Naive thymus-derived CD4-positive, alpha-beta T cell (primary cell): Measurements from ENCODE around the gene KNDC1. TPM values are rescaled to one million over a fixed set of nuclear protein-coding genes. Genes with fewer than 3 reads are reported as not detected.
A peak's percentile ranks its signal among the peaks of the same experiment; 100 is the strongest.

Experiments used
- ATAC-seq: fragments of 150-1000 bp; cut with Tn5 transposase; 2 replicates; pipeline ENCODE4 v1.10.0; 2021; ENCODE audit warnings: mild to moderate bottlenecking, moderate library complexity
- CTCF ChIA-PET: fragments of 350-600 bp; sonication (Branson Sonifier 250); formaldehyde crosslinking; loops from one replicate; lab custom pipeline; 2021; ENCODE audit warnings: antibody characterized with exemption; lab: Charles Lee
- POLR2A ChIA-PET: fragments of 350-600 bp; sonication (Branson Sonifier 250); formaldehyde crosslinking; loops from one replicate; lab custom pipeline; 2021; ENCODE audit warnings: antibody characterized with exemption, inconsistent platforms; lab: Charles Lee
- DNase-seq, 9 donors: peaks; one replicate each; pipeline versions ENCODE4 v3.0.0 to v3.0.0-alpha.2; 2020 to 2022; ENCODE audit warnings: mixed read lengths in 1 of 9
- H3K27ac ChIP-seq: one replicate; pipeline ENCODE4 v1.7.0; 2013; ENCODE audit warnings: mild to moderate bottlenecking, low read depth, low read length, moderate library complexity
- H3K27me3 ChIP-seq, 2 donors: one replicate each; pipeline ENCODE4 v1.7.0; 2013; ENCODE audit warnings: low read length in 2 of 2, mild to moderate bottlenecking in 2 of 2, moderate library complexity in 2 of 2; ENCODE audit not compliant: control insufficient read depth in 2 of 2, insufficient read depth in 2 of 2
- H3K36me3 ChIP-seq, 3 experiments: 1 replicate in 2 of 3; 2 replicates in 1 of 3; pipeline ENCODE4 v1.7.0; 2013; ENCODE audit warnings: low read length in 3 of 3, mild to moderate bottlenecking in 3 of 3, moderate library complexity in 1 of 3; ENCODE audit not compliant: insufficient read depth in 3 of 3, control insufficient read depth in 2 of 3
- H3K4me1 ChIP-seq, 2 donors: one replicate each; pipeline ENCODE4 v1.7.0; 2013; ENCODE audit warnings: low read length in 2 of 2, mild to moderate bottlenecking in 2 of 2, moderate library complexity in 1 of 2; ENCODE audit not compliant: control insufficient read depth in 2 of 2, insufficient read depth in 2 of 2
- H3K4me3 ChIP-seq: 2 replicates; pipeline ENCODE4 v1.7.0; 2013; ENCODE audit warnings: mild to moderate bottlenecking, low read length
- H3K9me3 ChIP-seq, 3 experiments: 1 replicate in 2 of 3; 2 replicates in 1 of 3; pipeline ENCODE4 v1.7.0; 2013; ENCODE audit warnings: low read length in 3 of 3; ENCODE audit not compliant: control insufficient read depth in 2 of 3
- H3K27ac Mint-ChIP-seq, 9 donors: one replicate each; pipeline ENCODE4 v1.8.0; 2020 to 2022; ENCODE audit warnings: mixed read lengths in 9 of 9, mild to moderate bottlenecking in 8 of 9, moderate library complexity in 5 of 9, inconsistent platforms in 2 of 9
- H3K27me3 Mint-ChIP-seq, 5 donors: one replicate each; pipeline ENCODE4 v1.8.0; 2021 to 2022; ENCODE audit warnings: mixed read lengths in 5 of 5, mild to moderate bottlenecking in 1 of 5
- H3K36me3 Mint-ChIP-seq, 5 donors: one replicate each; pipeline ENCODE4 v1.8.0; 2020 to 2022; ENCODE audit warnings: mixed read lengths in 5 of 5, mild to moderate bottlenecking in 3 of 5, inconsistent platforms in 1 of 5
- H3K4me1 Mint-ChIP-seq, 7 donors: one replicate each; pipeline ENCODE4 v1.8.0; 2020 to 2022; ENCODE audit warnings: mixed read lengths in 7 of 7, mild to moderate bottlenecking in 3 of 7, inconsistent platforms in 1 of 7
- H3K4me3 Mint-ChIP-seq, 10 donors: one replicate each; pipeline ENCODE4 v1.8.0; 2020 to 2022; ENCODE audit warnings: mild to moderate bottlenecking in 10 of 10, mixed read lengths in 10 of 10, moderate library complexity in 6 of 10, inconsistent platforms in 2 of 10
- H3K9me3 Mint-ChIP-seq, 11 donors: one replicate each; pipeline ENCODE4 v1.8.0; 2020 to 2022; ENCODE audit warnings: mixed read lengths in 11 of 11, mild to moderate bottlenecking in 4 of 11, inconsistent platforms in 1 of 11, moderate library complexity in 1 of 11
- intact Hi-C, 2 donors: fragments of 100-400 bp; cut with micrococcal nuclease; formaldehyde crosslinking; loops; one replicate each; pipeline ENCODE4 v1.15.1; 2023
- polyA plus RNA-seq, 2 donors: library from polyadenylated mRNA; unstranded; fragments of 300-500 nt; fragmentation: Illumina TruSeq; gene quantifications; one replicate each; pipeline ENCODE4 v1.2.3, GENCODE V29; 2021
- total RNA-seq, 6 experiments: library from RNA in 5 of 6; stranded (reverse) in 5 of 6; gene quantifications; 1 replicate in 5 of 6; 2 replicates in 1 of 6; pipeline ENCODE4 v1.2.3 and lab custom pipeline; 2021 to 2026

KNDC1 gene
- total and polyA plus RNA-seq, 7 experiments from 2014 or later = 0.05 to 3.6 (median 0.60) TPM; not detected in 3

DNA sequence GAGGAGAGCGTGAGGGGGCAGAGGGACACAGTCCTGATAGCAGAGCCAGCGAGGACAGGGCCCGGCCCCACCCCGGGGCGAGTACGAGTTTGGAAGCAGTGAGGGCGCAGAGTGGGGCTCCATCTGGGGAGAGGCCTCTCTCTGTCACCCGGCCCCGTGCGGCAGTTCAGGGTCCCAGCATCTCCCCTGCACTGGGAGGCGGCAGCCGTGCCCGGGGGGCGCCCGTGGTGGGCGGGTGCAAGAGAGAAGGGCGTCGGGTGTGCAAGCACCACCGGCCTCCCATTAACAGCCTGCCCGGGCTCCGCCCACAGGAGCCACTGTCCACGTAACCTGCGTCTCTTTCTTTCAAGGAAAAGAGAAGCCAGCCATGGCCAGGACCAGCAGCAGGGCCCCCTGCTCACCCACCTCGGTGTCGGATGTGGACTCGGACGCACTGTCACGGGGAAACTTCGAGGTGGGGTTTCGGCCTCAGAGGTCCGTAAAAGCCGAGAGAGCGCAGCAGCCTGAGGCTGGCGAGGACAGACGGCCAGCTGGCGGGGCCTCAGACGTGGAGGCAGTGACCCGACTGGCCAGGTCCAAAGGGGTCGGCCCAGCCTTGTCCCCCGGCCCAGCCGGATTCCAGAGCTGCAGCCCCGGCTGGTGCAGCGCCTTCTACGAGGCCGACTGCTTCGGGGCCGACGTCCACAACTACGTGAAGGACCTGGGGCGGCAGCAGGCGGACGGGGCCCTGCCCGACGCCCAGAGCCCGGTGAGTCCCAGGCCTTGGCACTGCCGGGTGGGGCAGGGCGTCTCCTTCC lies 41.3 kb downstream of the KNDC1 start:
- no peaks in the 10 kb centered on the region for H3K4me1 ChIP-seq
- Mint-ChIP-seq H3K4me1 (no peaks in the 10 kb centered on the region), H3K27me3 (no peaks in the 10 kb centered on the region), H3K9me3 (peaks cover 0 to 2% (median 0%) of the 10 kb centered on the region in 11 donors), H3K36me3 (no peaks in the 10 kb centered on the region), H3K4me3 (no peak overlapping the region), H3K27ac (no peak overlapping the region)
- H3K36me3 ChIP-seq = no peaks in the 10 kb centered on the region
- DNase-seq (peak in 1 of 9 donors; percentile 1), ATAC-seq (no peak)
- no peaks in the 10 kb centered on the region for H3K27me3 ChIP-seq
- intact Hi-C loops = no loop called here
- no peaks in the 10 kb centered on the region for H3K9me3 ChIP-seq
- ChIA-PET CTCF (no interaction called here), POLR2A (no interaction called here)
- H3K27ac ChIP-seq = no peak overlapping the region
- H3K4me3 ChIP-seq = no peak overlapping the region

DNA sequence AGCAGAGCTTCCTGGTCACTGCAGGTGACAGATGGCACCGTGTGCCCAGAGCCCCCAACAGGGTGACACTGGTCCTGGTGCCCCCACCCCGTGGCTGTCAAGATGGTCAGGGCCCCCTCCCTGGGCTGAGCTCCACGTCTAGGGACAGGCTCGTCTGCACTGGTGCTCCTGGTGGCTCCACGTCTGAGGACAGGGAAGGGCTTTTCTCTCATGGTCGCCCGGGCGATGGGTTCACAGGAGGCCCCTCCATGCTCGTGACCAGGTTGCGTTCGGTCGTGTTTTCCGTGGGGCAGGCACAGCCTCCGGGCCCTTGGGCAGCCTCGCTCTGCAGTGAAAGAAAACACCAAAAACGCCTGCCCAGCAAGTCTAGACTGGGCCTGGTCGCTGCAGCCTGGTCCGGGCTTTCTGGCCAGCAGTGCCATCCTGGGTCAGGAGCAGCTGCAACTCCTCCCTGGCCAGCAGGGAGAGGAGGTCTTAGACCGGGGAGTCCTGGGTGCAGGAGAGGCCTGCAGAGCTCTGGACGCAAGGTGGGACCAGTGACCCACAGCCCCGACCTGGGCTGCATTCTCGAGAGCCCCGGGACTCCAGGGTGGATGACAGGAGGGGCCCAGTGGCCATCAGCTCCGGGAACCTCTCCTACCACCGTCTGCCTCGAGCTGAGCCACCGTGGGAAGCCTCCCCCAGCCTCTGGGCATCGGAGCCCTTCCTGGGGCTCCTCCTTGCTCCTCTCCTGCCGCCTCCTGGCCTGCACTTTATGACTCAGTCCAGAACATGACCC lies 42.1 kb downstream of the KNDC1 start:
- Mint-ChIP-seq H3K27me3 (no peaks in the 10 kb centered on the region), H3K36me3 (no peaks in the 10 kb centered on the region), H3K27ac (no peak overlapping the region), H3K9me3 (peaks cover 0 to 2% (median 0%) of the 10 kb centered on the region in 11 donors), H3K4me1 (no peaks in the 10 kb centered on the region), H3K4me3 (no peak overlapping the region)
- H3K27ac ChIP-seq = no peak overlapping the region
- H3K9me3 ChIP-seq = no peaks in the 10 kb centered on the region
- DNase-seq (peak in 1 of 9 donors; percentile 3), ATAC-seq (no peak)
- H3K4me1 ChIP-seq = no peaks in the 10 kb centered on the region
- no peaks in the 10 kb centered on the region for H3K27me3 ChIP-seq
- H3K36me3 ChIP-seq = no peaks in the 10 kb centered on the region
- POLR2A ChIA-PET = no interaction called here
- CTCF ChIA-PET = no interaction called here
- no peak overlapping the region for H3K4me3 ChIP-seq
- intact Hi-C loops = no loop called here

DNA sequence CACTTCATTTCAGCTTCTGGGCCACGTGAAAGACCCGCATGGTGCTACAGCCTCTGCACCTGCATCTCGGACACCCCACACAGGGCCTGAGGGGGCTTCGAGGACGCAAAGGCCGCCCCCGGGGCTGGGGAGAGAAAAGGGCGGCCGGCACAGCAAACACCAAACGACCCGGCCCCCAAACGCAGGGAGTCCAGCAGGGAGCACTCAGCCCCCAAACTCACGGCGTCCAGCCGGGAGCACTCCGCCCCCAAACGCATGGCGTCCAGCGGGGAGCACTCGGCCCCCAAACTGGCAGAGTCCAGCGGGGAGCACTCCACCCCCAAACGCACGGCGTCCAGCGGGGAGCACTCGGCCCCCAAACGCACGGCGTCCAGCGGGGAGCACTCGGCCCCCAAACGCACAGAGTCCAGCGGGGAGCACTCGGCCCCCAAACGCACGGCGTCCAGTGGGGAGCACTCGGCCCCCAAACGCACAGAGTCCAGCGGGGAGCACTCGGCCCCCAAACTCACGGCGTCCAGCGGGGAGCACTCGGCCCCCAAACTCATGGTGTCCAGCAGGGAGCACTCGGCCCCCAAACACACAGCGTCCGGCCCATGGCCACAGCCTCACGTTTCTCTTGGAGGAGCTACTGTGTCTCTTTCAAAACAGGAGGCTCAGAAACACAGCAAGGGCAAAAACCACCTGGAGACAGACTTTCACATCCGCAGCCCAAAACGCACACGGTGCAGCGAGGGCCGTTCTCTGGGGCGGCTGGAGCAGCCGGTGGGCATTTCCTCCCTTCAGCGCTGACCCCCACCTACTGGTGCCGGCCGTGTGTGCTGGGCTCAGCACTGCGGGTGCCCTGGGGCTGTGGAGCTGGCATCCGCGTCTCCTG lies 43.0 kb downstream of the KNDC1 start:
- no peaks in the 10 kb centered on the region for H3K4me1 ChIP-seq
- no peak overlapping the region for H3K4me3 ChIP-seq
- no peaks in the 10 kb centered on the region for H3K27me3 ChIP-seq
- Mint-ChIP-seq H3K4me3 (no peak overlapping the region), H3K27ac (no peak overlapping the region), H3K4me1 (no peaks in the 10 kb centered on the region), H3K27me3 (no peaks in the 10 kb centered on the region), H3K9me3 (peaks cover 0 to 2% (median 0%) of the 10 kb centered on the region in 11 donors), H3K36me3 (no peaks in the 10 kb centered on the region)
- H3K9me3 ChIP-seq = no peaks in the 10 kb centered on the region
- intact Hi-C loops = no loop called here
- no peaks in the 10 kb centered on the region for H3K36me3 ChIP-seq
- no peak for ATAC-seq
- peak in 1 of 9 donors; percentile 1 for DNase-seq
- no peak overlapping the region for H3K27ac ChIP-seq
- ChIA-PET CTCF (no interaction called here), POLR2A (no interaction called here)

DNA sequence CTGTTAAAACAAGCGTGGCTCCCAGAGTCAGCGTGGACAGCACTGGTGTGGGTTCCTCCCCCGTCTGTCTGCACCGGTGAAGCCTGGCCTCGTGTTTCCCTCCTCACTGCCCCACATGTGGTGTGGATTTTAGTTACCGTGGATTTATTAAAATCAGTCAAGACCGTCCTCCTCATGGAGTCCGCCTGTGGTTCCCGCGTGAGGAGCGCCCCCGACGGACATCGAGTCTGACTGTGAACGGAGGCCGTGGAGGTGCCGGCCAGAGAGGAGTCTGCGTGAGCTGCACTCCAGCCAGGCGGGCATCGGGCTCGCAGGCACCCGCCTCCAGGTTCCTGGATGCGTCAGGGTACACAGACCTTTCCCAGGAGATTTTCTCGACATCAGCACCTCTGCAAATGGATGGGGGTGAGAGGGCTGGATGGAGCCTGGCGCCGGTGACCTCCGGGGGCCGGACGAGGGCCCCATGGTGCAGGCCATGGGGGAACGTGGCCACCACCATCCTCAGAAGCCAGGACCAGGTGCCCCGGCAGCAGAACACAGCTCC lies 43.7 kb downstream of the KNDC1 start:
- H3K4me1 ChIP-seq = no peaks in the 10 kb centered on the region
- CTCF ChIA-PET = no interaction called here

DNA sequence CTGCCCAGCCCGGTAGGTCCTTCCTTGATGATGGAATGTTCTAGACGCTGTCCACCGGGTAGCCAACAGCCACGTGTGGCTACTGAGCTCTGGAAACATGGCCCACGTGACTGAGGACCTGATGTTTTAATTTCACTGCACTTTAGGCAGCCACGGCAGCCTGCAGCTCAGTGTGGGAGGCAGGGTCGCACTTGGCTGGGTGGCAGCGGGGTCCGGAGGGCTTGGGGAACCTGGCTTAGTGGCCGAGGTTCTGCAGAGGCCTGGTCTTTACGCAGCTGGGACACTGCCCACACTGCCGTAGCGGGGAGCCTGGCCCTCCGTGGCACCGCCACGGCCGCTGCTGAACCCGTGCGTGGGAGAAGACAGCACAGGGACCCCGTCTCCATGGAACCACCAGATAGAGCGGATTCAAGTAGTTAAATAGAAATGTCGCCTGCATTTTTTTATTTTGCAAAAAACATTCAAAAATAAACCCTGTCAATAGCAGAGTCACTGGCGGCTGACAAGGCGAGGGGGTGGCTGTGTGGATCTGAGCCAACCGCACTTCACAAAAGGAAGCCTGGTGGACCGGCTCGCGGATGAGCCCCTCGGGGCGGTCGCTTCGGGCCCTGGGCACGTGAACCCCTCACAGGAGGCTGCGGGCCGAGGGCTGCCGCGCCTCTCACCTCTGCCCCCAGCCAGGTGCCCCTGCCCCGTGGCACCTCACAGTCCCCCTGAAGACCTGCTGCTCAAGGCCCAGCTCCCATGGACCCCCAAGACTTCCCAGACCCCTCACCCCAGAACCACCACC lies 44.4 kb downstream of the KNDC1 start:
- ATAC-seq = no peak
- Histone ChIP-seq H3K27me3 (no peaks in the 10 kb centered on the region), H3K9me3 (no peaks in the 10 kb centered on the region), H3K4me1 (no peaks in the 10 kb centered on the region), H3K4me3 (no peak overlapping the region), H3K27ac (no peak overlapping the region), H3K36me3 (no peaks in the 10 kb centered on the region)
- peaks cover 0 to 2% (median 0%) of the 10 kb centered on the region in 11 donors for H3K9me3 Mint-ChIP-seq
- intact Hi-C loops = no loop called here
- no peak overlapping the region for H3K4me3 Mint-ChIP-seq
- ChIA-PET CTCF (interaction anchor here (0.6 kb wide), 1 partner anchor 186 kb away, joined by 8 read pairs; no protein-coding TSS in a partner anchor), POLR2A (no interaction called here)
- H3K4me1 Mint-ChIP-seq = no peaks in the 10 kb centered on the region
- H3K27me3 Mint-ChIP-seq = no peaks in the 10 kb centered on the region
- no peaks in the 10 kb centered on the region for H3K36me3 Mint-ChIP-seq
- DNase-seq = peak in 1 of 9 donors; percentile 3
- H3K27ac Mint-ChIP-seq = no peak overlapping the region

More for the DNA sequence above, 43.7 kb downstream of the KNDC1 start:
- Mint-ChIP-seq H3K27me3 (no peaks in the 10 kb centered on the region), H3K27ac (no peak overlapping the region), H3K4me1 (no peaks in the 10 kb centered on the region), H3K4me3 (no peak overlapping the region), H3K36me3 (no peaks in the 10 kb centered on the region), H3K9me3 (peaks cover 0 to 2% (median 0%) of the 10 kb centered on the region in 11 donors)
- Histone ChIP-seq H3K36me3 (no peaks in the 10 kb centered on the region), H3K27ac (no peak overlapping the region), H3K4me3 (no peak overlapping the region), H3K27me3 (no peaks in the 10 kb centered on the region), H3K9me3 (no peaks in the 10 kb centered on the region)
- intact Hi-C loops = no loop called here
- peak in 1 of 9 donors; percentile 3 for DNase-seq
- no peak for ATAC-seq
- POLR2A ChIA-PET = no interaction called here
